GM19023 (cell line): ENCODE data around the gene MYNN.
"Not testable (repeated sequence)": the region's sequence is repeated elsewhere in the genome, so short reads cannot be mapped to it uniquely, and the experiment has no call there.

Experiments used
- ATAC-seq: cut with Tn5 transposase; IDR thresholded peaks from one replicate; pipeline ENCODE4 v1.9.1; 2021; ENCODE audit warnings: mild to moderate bottlenecking, moderate library complexity; ENCODE audit not compliant: unreplicated experiment

MYNN gene

GRCh38 chr3:169772897-169773816, at the start of gene MYNN:
MYNN (plus strand) TSS chr3:169773396; CDS start chr3:169774296, 900 bp downstream.
- ATAC-seq: peak; percentile 87

GRCh38 chr3:169731857-169732256, 41.3 kb upstream of the MYNN start:
- not testable (repeated sequence) for ATAC-seq

GRCh38 chr3:169739067-169739466, 34.1 kb upstream of the MYNN start:
- no peak for ATAC-seq

- ATAC-seq: no peak
Observed at GRCh38 chr3:169744366-169745054, 28.7 kb upstream of the MYNN start.

GRCh38 chr3:169746924-169747323, 26.3 kb upstream of the MYNN start:
- ATAC-seq: no peak

- ATAC-seq: no peak
Observed at GRCh38 chr3:169748670-169749069, 24.5 kb upstream of the MYNN start.

- ATAC-seq: no peak
Observed at GRCh38 chr3:169750665-169751064, 22.5 kb upstream of the MYNN start.

GRCh38 chr3:169751875-169752274, 21.3 kb upstream of the MYNN start:
- no peak for ATAC-seq

GRCh38 chr3:169754711-169755110, 18.5 kb upstream of the MYNN start:
- no peak for ATAC-seq

GRCh38 chr3:169755488-169755887, 17.7 kb upstream of the MYNN start:
- no peak for ATAC-seq

GRCh38 chr3:169758359-169758994, 14.7 kb upstream of the MYNN start:
- ATAC-seq: no peak

GRCh38 chr3:169759256-169759655, 13.9 kb upstream of the MYNN start:
- no peak for ATAC-seq

- no peak for ATAC-seq
Observed at GRCh38 chr3:169760479-169760878, 12.7 kb upstream of the MYNN start.

GRCh38 chr3:169764312-169764881, 8.8 kb upstream of the MYNN start:
- peak; percentile 48 for ATAC-seq

- peak; percentile 76 for ATAC-seq
Observed at GRCh38 chr3:169764882-169765612, 8.1 kb upstream of the MYNN start, which contains the start of gene TERC. TERC (minus strand) TSS chr3:169765060.

- peak; percentile 14 for ATAC-seq
Observed at GRCh38 chr3:169769287-169770181, 3.7 kb upstream of the MYNN start, which contains the start of gene ACTRT3. ACTRT3 (minus strand) TSS chr3:169769561; CDS start chr3:169769520, 41 bp downstream.

- no peak for ATAC-seq
Observed at GRCh38 chr3:169771497-169772304, 1.5 kb upstream of the MYNN start.

- peak; percentile 21 for ATAC-seq
Observed at GRCh38 chr3:169772305-169772896, 795 bp upstream of the MYNN start.
